Endothelial cell of umbilical vein (primary cell): ENCODE results near the gene TICRR. TPM values are rescaled to one million over a fixed set of nuclear protein-coding genes. Genes with fewer than 3 reads are reported as not detected.

Experiments
- BruUV-seq: library from RNA; stranded (reverse); fragments of 400-500 nt; replicated peaks from 2 replicates; lab custom pipeline; 2021; lab: Mats Ljungman, UMichigan
- CTCF ChIA-PET: fragments of 300-600, 350-600 bp; sonication (Branson Sonifier 250); formaldehyde crosslinking; loops from one replicate; lab custom pipeline; 2021; ENCODE audit warnings: antibody characterized with exemption, inconsistent platforms; lab: Charles Lee
- POLR2A ChIA-PET: fragments of 300-600, 350-600 bp; sonication (Branson Sonifier 250); formaldehyde crosslinking; loops from one replicate; lab custom pipeline; 2021; ENCODE audit warnings: antibody characterized with exemption, inconsistent platforms; lab: Charles Lee
- DNase-seq: peaks from one replicate; pipeline ENCODE4 v3.0.0-alpha.2; 2011; ENCODE audit warnings: low read depth, low spot score
- FAIRE-seq: peaks from 2 replicates; lab custom pipeline; 2011; peaks lifted over from hg19 to GRCh38; lab: Jason Lieb, UNC
- H2AFZ ChIP-seq: 2 replicates; pipeline ENCODE4 v1.6.0; 2012; ENCODE audit warnings: low read depth, low read length, control low read depth, inconsistent platforms
- H3K27ac ChIP-seq: 2 replicates; pipeline ENCODE4 v1.5.1; 2011; ENCODE audit warnings: low read depth, mild to moderate bottlenecking, control low read depth, low read length, moderate library complexity; ENCODE audit not compliant: insufficient read depth
- H3K27me3 ChIP-seq, 2 experiments: 2 replicates each; pipeline versions ENCODE4 v1.6.0 to v1.6.1; 2011; ENCODE audit warnings: low read length in 2 of 2, mixed read lengths in 1 of 2; ENCODE audit not compliant: control insufficient read depth in 2 of 2, insufficient read depth in 2 of 2
- H3K36me3 ChIP-seq, 2 experiments: 2 replicates in 1 of 2; 3 replicates in 1 of 2; pipeline ENCODE4 v1.5.1; 2011; ENCODE audit warnings: low read length in 2 of 2, mild to moderate bottlenecking in 1 of 2, moderate library complexity in 1 of 2; ENCODE audit not compliant: control insufficient read depth in 2 of 2, insufficient read depth in 2 of 2; ENCODE audit errors: extremely low read depth in 1 of 2
- H3K4me1 ChIP-seq: 3 replicates; pipeline ENCODE4 v1.5.1; 2011; ENCODE audit warnings: mild to moderate bottlenecking, low read length; ENCODE audit not compliant: control insufficient read depth, insufficient read depth; ENCODE audit errors: extremely low read depth
- H3K4me2 ChIP-seq: 2 replicates; pipeline ENCODE4 v1.6.1; 2011; ENCODE audit warnings: low read length, control low read depth, mixed read lengths; ENCODE audit not compliant: insufficient read depth
- H3K4me3 ChIP-seq, 3 experiments: fragments of 200-600 bp in 1 of 3; sonication (generic), shearing (Covaris generic) in 1 of 3; replicated peaks in 1 of 3; 2 replicates each; pipeline ENCODE4 v1.5.1; 2011 to 2016; ENCODE audit warnings: control low read depth in 3 of 3, low read length in 3 of 3, mild to moderate bottlenecking in 2 of 3, inconsistent platforms in 1 of 3, low read depth in 1 of 3, moderate library complexity in 1 of 3; ENCODE audit not compliant: insufficient read depth in 1 of 3
- H3K79me2 ChIP-seq: 2 replicates; pipeline ENCODE4 v1.6.0; 2012; ENCODE audit warnings: low read length, inconsistent platforms; ENCODE audit not compliant: control insufficient read depth, insufficient read depth
- H3K9ac ChIP-seq: replicated peaks from 2 replicates; pipeline ENCODE3; 2011; ENCODE audit warnings: low read length, control low read depth; ENCODE audit not compliant: insufficient read depth; ENCODE audit errors: extremely low read depth
- H3K9me1 ChIP-seq: replicated peaks from 3 replicates; pipeline ENCODE4 v1.6.0; 2011; ENCODE audit warnings: mild to moderate bottlenecking, low read length; ENCODE audit not compliant: control insufficient read depth, insufficient read depth; ENCODE audit errors: extremely low read depth
- H3K9me3 ChIP-seq: replicated peaks from 2 replicates; pipeline ENCODE4 v1.5.1; 2012; ENCODE audit warnings: low read length, inconsistent platforms; ENCODE audit not compliant: control insufficient read depth, insufficient read depth
- H4K20me1 ChIP-seq: replicated peaks from 2 replicates; pipeline ENCODE3; 2011; ENCODE audit warnings: mild to moderate bottlenecking, low read length; ENCODE audit not compliant: control insufficient read depth, insufficient read depth; ENCODE audit errors: extremely low read depth
- CTCF ChIP-seq, 2 donors: IDR thresholded peaks; 1 replicate in 1 of 2; 2 replicates in 1 of 2; pipeline ENCODE4 v1.5.1; 2011; ENCODE audit warnings: low read length in 2 of 2, mild to moderate bottlenecking in 2 of 2, moderate library complexity in 2 of 2, control low read depth in 1 of 2, inconsistent platforms in 1 of 2, low read depth in 1 of 2; ENCODE audit not compliant: insufficient read depth in 1 of 2; ENCODE audit errors: extremely low read depth in 1 of 2
- EZH2 ChIP-seq: IDR thresholded peaks from 2 replicates; pipeline ENCODE4 v1.6.1; 2012; ENCODE audit warnings: borderline replicate concordance, low read depth, mild to moderate bottlenecking, moderate library complexity, low read length, inconsistent platforms; ENCODE audit not compliant: severe bottlenecking
- FOS ChIP-seq: IDR thresholded peaks from 2 replicates; pipeline ENCODE4 v1.6.1; 2011; ENCODE audit warnings: mild to moderate bottlenecking, low read length, moderate library complexity, borderline replicate concordance; ENCODE audit not compliant: insufficient read depth
- GATA2 ChIP-seq: IDR thresholded peaks from 2 replicates; pipeline ENCODE4 v1.7.0; 2011; ENCODE audit warnings: low read depth, mild to moderate bottlenecking, moderate library complexity, mixed read lengths, low read length; ENCODE audit not compliant: insufficient read length, insufficient read depth
- JUN ChIP-seq: IDR thresholded peaks from 2 replicates; pipeline ENCODE4 v1.6.1; 2011; ENCODE audit warnings: borderline replicate concordance, low read depth; ENCODE audit not compliant: insufficient read length, insufficient read depth
- MAX ChIP-seq: IDR thresholded peaks from 2 replicates; pipeline ENCODE4 v1.6.1; 2011; ENCODE audit not compliant: insufficient read depth, insufficient read length
- MYC ChIP-seq: IDR thresholded peaks from one replicate; pipeline ENCODE4 v1.6.1; 2011; ENCODE audit warnings: mild to moderate bottlenecking, low read depth, low read length
- POLR2A ChIP-seq: IDR thresholded peaks from 2 replicates; pipeline ENCODE4 v1.6.1; 2012; ENCODE audit warnings: low read depth, mild to moderate bottlenecking, control low read depth, low read length
- POLR2AphosphoS5 ChIP-seq: IDR thresholded peaks from 2 replicates; pipeline ENCODE4 v1.6.1; 2012; ENCODE audit warnings: low read depth, mild to moderate bottlenecking, control low read depth, low read length, moderate library complexity; ENCODE audit not compliant: insufficient read depth
- dilution Hi-C: fragments of 300-500 bp; cut with MboI; formaldehyde crosslinking; loops from one replicate; pipeline ENCODE4 v1.15.0; 2019; ENCODE audit warnings: low sequenced_read_pairs; ENCODE audit not compliant: extremely low pct_ligation_motif_present
- intact Hi-C: fragments of 100-400 bp; cut with micrococcal nuclease; formaldehyde crosslinking; loops from one replicate; pipeline ENCODE4 v1.10.0; 2022
- polyA plus RNA-seq, 4 experiments: library from polyadenylated mRNA; depleted of rRNA in 3 of 4; stranded (reverse) in 3 of 4; unstranded in 1 of 4; fragments of >200 nt; gene quantifications; 2 replicates each; pipeline versions ENCODE4 v1.2.1 to v1.2.3, GENCODE V29; 2011 to 2012; ENCODE audit warnings: missing spikeins in 1 of 4
- total RNA-seq: library from RNA; stranded (reverse); gene quantifications from 2 replicates; pipeline ENCODE4 v1.2.3, GENCODE V29; 2021

Gene TICRR
- total and polyA plus RNA-seq, 2 donors (not counting 3 experiments of a cell fraction or from before 2014, with no cell fraction given): 4.9 to 19.4 TPM

DNA sequence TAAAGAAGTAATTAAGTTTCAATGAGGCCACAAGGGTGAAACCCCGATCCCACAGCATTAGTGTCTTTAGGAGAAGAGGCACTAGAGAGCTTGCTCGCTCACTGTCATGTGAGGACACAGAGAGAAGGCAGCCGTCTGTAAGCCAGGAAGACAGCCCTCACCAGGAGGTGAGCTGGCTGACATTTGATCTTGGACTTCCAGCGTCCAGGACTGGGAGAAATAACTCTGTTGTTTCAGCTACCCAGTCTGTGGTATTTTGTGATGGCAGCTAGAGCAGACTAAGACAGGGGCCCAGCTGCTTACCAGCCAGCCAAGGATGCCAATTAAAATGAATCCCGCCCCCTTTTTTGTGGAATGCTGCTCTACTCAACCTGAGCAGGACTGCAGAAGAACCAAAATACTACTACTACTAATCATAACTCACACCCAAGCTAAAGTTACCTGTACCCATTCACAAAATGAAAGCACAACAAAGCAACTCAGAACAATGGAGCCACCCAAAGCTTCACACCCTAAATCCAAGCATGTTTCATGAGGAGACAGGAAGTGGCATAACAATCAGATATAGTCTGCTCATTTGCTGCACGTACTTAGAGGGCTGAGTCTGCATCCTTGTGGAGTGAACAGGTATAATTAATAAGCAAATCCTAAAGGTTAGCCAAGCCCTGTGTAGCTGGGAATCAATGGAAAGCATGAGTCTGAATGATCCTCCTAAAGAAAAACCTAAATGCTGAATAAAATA, 43.3 kb upstream of the TICRR start:
- Histone ChIP-seq H3K9me3 (no peaks in the 10 kb centered on the region), H3K36me3 (no peaks in the 10 kb centered on the region), H3K4me1 (no peaks in the 10 kb centered on the region), H3K27ac (no peak overlapping the region), H4K20me1 (no peaks in the 10 kb centered on the region), H3K79me2 (no peaks in the 10 kb centered on the region), H2AFZ (peak overlapping the region; percentile 54), H3K4me3 (no peak overlapping the region), H3K4me2 (no peak overlapping the region), H3K9me1 (no peaks in the 10 kb centered on the region), H3K27me3 (no peaks in the 10 kb centered on the region), H3K9ac (no peak overlapping the region)
- intact Hi-C loops (no loop called here), dilution Hi-C loops (no loop called here)
- FAIRE-seq: peak; percentile 57
- ChIA-PET CTCF (interaction anchor here (0.5 kb wide), 1 partner anchor 325 kb away, joined by 3 read pairs; no protein-coding TSS in a partner anchor), POLR2A (no interaction called here)
- no TSS peak for BruUV-seq
- TF ChIP-seq JUN (no peak), GATA2 (no peak), CTCF (IDR thresholded peaks at IDR 0.05; ENCODE audit: extremely low read depth in 1 of 2, insufficient read depth in 1 of 2, low read depth in 1 of 2, low read length in 2 of 2) (no peak), MYC (no peak), POLR2A (no peak), POLR2AphosphoS5 (no peak), FOS (no peak), MAX (no peak), EZH2 (no peak)
- DNase-seq: no peak
